ENCODE data around the gene CYP11A1.

The CYP11A1 gene

DNA sequence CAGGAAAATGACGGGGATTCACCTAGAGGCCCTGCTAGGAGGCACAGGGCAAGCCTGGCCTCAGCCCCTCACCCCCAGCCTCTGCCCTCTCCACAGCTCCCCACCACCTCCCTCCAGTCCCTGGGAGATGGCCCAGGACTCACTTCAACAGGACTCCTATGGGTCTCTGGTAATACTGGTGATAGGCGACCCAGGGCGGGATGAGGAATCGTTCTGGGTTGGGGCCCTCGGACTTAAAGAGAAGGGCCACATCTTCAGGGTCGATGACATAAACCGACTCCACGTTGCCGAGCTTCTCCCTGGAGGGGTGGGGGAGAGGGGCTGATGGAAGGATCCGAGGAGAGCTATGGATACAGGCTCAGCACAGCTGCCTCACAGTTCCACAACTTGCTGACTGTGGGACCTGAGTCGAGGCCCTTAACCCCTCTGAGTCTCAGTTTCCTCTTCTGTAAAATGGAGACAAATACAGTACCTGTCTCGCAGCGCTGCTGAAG is 19.6 kb downstream of the CYP11A1 start:
- no peak for DNase-seq (ENCODE audit: low spot score)

DNA sequence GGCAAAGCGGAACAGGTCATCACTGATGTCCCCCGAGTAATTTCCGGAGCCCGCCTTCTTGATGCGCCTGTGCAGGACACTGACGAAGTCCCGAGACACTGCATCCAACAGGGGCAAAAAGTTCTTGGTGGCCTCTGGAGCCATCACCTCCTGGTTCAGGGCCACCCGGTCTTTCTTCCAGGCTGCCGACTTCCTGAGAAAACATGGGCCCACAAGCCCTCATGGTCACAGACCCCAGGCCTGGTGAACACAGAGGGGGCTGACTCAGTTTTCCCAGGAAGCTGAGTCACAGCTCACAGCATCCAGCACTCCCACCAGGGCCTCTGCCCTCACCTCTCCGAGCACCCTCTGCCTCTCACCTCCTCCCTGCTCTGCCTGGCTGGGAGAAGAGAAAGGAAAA is 22.4 kb downstream of the CYP11A1 start:
- no peak for DNase-seq (ENCODE audit: low spot score)

DNA sequence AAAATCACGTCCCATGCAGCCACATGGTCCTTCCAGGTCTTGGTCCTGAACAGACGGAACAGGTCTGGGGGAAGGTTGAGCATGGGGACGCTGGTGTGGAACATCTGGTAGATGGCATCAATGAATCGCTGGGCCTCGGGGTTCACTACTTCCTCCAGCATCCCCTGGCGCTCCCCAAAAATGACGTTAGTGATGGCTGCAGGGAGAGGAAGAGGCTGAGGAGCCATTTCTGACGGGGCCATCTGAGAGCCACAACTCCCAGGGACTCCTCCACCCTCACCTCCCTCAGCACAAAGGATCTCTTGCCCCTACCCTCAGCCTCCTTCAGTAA is 23.7 kb downstream of the CYP11A1 start:
- DNase-seq (ENCODE audit: low spot score), result no peak

DNA sequence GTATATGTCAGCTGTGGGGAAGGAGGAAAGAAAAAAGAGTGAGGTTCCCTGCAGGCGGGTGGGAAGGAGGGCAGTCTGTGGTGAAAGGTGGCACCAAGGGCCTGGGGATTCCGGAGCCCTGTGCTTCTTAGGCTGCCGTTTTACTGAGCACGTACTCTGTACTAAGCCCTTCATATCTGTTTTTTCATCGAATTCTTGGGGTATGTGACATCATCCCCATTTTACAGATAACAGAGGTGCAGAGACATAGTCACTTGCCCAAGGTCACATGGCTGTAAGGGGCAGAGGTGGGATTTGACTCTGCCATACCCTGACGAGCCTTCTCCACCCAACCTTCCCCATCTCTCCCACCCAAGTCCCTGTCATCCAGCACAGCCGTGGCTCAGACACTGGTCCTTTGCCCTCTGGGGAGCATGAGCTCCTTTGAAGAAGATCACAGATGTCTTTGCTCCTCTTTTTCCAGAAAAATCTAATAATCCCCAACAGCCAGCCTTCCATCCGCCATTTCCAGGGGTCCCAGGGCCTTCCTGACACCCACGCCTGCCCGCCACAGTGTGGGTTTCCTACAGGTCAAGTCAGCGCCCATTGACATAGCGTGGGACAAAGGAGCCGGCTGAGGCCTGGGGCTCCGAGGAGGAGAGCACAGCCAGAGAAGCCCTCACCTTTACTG is 24.2 kb downstream of the CYP11A1 start:
- no peak for DNase-seq (ENCODE audit: low spot score)

DNA sequence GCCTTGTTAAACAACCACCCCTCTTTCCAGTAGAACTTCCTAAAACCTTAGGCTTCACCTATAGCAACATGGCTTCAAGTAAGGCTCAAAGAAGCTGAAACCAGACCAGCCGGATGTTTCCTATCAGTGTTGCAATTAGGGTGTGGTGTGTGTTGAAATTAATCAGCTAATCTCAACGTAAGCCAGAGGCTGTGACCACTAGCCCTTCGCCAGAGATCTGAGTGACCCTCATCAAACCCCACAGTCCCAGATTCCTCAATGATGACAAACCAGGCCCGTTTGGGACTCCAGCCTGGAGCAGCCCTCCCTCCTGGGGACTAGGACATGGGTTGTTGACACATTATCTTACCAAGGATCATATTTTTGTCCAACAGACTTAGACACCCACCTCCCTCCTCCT is 27.3 kb downstream of the CYP11A1 start:
- no peak for DNase-seq (ENCODE audit: low spot score)

DNA sequence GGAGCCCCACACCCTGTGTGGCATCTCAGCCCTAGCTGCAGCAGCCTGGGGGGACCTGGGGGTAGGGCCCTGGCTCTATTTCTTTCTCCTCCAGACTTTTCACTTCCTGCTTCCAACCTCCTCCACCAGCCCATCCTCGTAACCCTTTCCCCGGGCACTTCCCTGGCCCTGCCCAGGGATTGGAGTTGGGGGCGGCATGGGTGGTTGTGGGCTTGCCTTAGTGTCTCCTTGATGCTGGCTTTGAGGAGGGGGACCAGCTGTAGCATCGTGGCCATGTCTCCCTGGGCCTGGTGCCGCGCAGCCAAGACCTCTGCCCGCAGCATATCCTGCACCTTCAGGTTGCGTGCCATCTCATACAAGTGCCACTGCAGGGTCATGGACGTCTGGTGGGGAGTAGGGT is 28.1 kb downstream of the CYP11A1 start:
- DNase-seq (ENCODE audit: low spot score), result no peak

DNA sequence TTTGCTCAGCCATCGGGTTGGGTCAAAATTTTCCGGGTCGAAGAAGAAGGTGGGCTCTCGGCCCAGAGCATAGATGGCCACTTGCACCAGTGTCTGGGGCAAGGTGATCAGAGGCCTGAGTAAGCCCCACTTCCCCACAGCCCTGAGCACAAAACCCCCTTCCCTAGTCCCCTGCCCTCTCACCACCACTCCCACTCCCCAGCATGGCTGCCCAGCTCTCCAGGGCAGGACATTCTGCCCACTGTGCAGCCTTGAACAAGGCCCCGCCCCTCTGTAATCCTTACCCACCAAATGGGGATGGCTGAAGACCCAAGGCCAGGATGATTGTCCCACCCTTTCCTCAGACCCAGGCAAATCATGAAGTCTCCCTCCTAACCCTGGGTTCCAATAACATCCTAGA is 28.8 kb downstream of the CYP11A1 start:
- DNase-seq (ENCODE audit: low spot score), result no peak

DNA sequence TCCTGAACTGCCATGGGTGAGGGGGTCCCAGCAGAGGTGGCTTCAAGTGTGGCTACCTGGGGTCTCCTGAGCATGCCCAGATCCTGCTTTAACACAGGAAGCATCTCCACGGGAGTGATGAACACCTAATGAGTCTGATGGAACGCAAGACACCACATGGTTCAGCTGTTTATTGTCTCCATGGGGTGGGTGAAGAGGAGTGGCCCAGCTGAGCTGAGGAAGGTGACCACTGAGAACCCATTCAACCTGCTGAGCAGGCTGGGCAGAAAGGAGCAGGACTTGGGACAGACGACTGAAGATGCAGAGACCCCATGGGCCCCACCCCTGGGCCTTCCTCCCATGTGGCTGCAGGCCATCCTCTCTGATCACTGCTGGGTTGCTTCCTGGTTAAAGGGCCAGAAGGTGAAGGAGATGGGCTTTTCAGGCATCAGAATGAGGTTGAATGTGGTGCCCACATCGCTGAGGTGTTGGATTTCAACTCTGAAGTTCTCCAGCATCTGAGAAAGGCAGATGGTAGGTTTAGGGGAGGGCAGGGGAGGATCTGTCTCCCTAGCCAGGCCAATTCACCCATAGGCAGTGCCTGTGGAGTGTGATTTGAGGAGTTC is 29.7 kb downstream of the CYP11A1 start:
- no peak for DNase-seq (ENCODE audit: low spot score)

DNA sequence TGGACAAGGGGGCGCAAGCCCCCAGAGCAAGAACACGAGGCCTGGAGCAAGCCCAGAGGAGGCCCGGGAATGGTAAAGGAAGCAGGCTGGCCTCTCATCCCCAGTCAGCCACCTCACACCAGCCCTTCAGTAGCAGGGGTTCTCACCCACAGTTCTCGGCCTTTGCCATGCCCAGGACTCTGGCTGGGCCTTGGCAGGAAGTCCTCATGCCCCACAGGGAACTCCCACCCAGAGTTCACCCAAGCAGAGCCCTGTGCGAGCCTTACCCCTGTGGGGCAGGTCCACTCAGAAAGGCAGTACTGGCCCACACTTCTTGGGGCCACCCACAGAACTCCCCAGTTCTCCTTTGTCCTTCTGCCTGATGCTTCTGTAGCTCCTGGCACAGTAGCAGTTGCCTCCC is 30.3 kb downstream of the CYP11A1 start:
- no peak for DNase-seq (ENCODE audit: low spot score)

DNA sequence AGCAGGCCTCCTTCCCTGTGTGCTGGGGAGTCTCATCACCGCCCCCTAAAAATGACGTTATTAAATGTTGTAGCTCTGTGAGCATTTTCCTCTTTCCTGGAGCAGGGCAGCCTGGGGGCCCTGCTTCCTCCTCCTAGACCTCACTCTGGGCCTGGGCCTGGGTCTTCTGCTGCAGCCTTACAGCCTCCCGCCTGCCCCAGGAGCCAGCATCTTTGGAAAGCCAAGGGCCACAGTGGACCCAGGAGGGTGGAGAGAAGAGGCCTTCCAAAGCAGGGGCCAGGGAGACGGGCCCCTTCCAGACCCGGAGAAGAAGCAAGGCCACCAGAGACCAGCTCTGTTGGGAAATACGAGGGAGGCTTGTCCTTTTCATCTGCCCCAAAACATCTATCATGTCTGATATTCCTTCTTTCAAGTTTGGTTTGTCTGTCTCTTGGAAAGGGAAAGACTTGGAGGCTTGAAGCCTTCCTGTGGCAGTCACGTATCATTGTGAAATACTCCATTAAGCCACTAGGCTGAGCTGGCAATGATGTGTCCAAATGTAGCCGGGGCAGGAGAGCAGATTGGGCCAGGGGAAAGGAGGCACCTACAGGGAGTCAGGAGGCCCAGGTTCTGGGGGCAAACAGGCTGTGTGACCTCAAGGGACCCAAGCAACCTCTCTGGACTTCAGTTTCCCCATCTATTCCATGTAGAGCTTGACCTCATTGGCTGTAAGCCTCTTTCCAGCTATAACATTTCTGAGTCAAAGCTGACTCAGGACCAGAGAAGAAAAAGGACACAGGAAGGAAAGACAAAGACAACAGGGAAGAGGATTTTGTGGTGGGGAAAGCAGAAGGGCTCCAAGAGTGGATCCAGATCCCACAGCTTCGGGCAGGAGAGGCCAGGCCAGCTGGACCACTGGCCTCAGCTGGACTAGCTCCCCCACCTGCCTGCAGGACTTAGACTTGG is 31.1 kb downstream of the CYP11A1 start:
- DNase-seq (ENCODE audit: low spot score), result no peak

DNA sequence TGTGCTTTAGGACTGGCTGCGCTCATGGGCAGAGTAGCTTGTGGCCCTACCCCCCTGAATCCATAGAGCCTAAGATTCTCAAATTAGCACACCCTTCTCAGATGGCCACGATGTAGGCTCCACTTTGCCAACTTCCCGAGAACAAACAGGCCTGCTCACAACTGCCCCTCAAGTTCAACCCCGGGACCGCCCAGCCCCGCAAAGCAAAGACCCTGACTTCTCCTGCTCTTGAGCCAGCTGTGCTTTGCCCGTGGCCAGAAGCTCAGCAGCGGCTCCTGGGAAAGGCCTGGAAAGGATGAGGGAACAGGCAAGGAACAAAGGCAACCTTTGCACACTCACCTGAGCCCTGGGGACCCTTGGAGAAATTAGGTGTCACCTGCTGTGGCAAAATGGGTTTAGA is 32.0 kb downstream of the CYP11A1 start:
- DNase-seq (ENCODE audit: low spot score), result no peak

DNA sequence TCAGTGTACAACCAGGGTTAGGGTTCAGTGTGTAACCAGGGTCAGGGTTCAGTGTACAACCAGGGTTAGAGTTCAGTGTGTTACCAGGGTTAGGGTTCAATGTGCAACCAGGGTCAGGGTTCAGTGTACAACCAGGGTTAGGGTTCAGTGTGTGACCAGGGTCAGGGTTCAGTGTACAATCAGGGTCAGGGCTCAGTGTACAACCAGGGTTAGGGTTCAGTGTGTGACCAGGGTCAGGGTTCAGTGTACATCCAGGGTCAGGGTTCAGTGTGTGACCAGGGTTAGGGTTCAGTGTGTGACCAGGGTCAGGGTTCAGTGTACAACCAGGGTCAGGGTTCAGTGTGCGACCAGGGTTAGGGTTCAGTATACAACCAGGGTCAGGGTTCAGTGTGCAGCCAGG is 33.3 kb downstream of the CYP11A1 start:
- no peak for DNase-seq (ENCODE audit: low spot score)

DNA sequence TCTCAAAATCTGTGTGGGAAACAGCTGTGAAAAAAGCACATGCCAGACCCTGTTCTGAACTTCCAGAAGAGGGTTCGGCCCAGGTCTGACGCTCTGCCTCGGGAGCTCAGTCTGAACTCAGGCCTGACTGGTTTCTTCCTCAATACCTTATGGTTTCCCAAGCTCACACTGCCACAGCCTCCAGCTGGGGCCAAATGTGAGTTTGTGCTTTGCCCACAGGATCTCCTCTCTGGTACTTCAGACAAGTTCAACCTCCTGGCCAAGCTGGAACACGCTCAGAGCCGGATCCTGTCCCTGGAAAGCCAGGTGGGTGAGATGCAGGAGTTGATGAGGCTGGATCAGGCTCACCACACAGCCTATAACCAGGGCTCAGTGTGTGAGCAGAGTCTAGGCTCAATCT is 33.8 kb downstream of the CYP11A1 start:
- DNase-seq (ENCODE audit: low spot score), result no peak

DNA sequence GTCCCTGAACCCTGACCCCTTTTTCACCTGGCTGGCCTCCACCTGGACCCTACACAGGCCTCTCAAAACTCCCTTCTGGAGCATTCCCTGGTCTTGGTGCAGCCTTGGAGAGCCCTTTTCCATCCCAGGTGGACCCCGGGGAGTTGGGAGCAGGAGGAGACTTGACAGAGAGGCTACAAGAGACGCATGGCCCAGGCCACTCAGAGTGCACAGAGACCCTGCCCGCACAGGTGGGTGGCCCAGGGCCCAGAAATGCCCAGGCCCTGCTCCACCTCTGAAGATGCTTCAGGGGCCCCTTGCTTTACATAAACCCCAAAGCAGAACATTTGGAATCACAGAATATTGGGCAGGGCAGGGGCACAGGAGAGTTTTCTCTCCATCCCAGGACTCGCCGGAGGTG is 34.4 kb downstream of the CYP11A1 start:
- no peak for DNase-seq (ENCODE audit: low spot score)

DNA sequence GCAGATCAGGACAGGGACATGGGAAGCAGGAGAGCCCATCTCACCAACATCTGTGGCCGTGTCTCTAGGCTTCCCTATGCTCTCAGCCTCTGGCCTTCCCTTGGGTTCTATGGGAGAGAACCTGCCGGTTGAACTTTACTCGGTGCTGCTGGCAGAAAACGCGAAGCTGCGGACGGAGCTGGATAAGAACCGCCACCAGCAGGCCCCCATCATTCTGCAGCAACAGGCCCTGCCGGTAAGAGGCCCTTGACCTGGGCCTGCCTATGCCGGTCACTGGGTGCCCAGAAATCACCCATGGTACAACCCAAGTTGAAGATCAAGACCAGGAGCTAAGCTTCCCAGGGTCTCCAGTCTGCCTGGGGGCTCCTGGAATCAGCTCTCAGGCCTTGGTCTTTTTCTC is 34.8 kb downstream of the CYP11A1 start:
- DNase-seq (ENCODE audit: low spot score), result no peak

DNA sequence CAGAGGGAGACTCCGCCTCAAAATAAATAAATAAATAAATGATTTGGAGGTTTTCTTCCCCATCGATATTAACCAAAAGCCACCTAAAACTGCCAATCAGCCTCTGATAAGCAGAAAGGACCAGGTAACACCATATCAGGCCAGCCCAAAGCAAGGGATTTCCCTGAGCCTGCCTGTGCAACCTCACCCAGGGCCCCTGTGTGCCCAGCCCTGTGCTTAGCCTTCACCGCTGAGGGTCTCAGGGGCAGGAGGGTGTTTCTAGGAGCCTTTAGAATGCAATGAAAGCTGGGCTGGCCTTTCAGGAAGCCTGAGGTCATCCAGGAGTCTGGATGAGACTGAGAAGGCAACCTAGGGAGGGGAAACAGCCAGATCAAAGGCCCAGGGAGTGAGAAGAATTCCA is 35.4 kb downstream of the CYP11A1 start:
- no peak for DNase-seq (ENCODE audit: low spot score)

DNA sequence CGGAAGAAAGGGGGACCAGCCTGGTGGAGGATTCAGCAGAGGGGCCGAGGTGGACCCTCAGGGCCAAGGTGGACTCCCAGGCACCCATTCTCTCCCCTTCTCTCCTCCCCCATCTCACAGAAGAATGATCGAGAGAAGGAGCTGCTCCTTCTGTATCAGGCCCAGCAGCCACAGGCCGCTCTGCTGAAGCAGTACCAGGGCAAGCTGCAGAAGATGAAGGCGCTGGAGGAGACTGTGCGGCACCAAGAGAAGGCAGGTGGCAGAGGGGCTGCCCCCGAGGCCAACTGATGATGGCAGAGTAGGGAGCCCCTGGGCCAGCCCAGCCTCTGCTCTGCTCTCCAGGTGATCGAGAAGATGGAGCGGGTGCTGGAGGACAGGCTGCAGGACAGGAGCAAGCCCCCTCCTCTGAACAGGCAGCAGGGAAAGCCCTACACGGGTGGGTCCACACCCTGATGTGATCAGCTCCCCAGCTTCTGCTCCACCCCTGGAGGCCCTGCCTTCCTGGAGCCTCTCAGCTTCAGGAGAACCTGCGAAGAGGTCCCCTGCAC is 36.5 kb downstream of the CYP11A1 start:
- DNase-seq (ENCODE audit: low spot score), result no peak

DNA sequence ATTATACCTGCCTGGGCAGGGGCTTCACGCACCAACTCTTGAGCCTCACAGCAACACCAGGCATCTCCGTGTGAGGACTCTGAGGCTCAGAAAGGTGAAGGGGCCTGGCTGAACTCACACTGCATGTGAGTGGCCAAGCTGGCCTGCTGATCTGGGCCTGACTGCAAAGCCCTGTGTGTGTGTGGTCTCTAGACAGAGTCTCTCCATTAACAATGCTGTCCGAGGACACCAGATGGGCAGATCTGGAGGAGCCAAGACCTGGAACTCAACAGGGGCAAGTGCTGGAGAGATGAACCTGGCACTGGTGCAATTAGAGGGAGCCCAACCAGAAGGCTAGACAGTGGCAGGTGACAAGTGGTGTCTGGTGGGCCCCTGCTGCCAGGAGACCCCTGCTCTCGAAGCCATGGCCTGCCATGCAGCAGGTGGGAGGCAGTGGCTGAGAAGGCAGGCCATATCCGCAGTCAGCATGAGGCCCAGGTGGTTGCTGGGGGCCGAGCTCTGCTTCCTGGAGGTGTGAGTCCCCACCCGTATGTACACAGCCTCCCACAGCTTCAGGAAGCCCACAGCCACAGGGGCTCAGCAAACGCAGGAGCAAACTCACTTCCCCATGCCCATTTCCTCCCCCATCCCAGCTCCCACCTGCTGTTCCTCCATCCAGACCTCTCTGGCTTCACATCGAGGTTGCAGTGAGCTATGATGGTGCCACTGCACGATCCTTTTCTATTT is 39.0 kb downstream of the CYP11A1 start:
- DNase-seq (ENCODE audit: low spot score), result no peak

DNA sequence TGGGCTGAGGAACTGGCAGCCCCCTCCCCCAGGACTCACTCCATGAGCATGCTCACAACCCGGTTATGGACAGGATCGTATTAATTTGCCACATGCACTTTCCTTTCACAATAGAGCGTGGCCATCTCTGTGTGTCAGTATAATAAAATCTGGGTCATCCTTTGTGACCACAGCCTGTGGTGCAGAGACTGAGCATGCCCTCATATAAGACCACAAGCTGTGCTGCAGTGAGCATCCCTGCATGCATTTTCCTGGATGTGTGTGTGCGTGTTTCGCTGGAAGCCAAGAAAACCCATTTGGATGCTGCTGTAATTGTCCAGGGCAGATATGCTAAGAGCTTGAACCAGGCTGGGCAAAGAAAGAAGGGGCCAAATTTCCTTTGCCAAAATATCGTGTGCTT is 39.7 kb downstream of the CYP11A1 start:
- no peak for DNase-seq (ENCODE audit: low spot score)

DNA sequence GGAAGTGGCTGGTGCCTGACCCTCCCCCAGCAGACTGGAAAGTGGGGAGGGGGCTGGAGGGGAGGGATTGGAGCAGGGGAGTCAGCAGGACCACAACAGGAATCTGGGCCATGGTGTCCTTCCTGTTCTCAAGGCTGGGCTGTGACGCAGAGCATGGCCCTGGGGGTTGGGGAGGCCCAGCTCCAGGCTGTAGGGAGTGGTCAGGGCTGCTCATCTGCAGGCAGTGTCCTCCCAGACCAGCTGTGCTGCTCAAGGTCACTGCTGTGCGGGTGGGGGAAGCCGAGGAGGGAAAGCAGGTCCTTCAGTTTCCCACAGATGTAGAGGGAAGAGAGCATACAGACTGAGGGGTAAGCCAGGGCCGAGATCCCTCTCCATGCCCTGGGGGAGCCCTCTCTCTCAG is 40.7 kb downstream of the CYP11A1 start:
- no peak for DNase-seq (ENCODE audit: low spot score)

DNA sequence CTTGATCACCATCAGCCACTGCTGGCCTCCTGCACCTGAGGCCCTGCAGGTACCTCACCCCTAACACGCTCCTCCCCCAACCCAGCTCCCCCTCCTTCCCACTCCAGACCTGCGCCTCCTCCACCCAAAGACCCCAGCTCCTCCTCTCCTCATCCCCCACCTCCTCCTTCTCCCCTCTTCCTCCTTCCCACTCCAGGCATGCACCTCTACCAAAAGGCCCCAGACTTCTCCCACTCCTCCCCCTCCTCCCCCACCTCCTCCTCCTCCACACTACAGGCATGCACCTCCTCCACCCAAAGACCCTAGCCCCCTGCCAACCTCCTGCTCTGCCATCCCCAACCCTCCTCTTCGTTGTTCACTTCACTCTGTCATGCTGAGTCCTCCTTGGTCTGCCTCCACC is 42.7 kb downstream of the CYP11A1 start:
- DNase-seq (ENCODE audit: low spot score), result no peak

DNA sequence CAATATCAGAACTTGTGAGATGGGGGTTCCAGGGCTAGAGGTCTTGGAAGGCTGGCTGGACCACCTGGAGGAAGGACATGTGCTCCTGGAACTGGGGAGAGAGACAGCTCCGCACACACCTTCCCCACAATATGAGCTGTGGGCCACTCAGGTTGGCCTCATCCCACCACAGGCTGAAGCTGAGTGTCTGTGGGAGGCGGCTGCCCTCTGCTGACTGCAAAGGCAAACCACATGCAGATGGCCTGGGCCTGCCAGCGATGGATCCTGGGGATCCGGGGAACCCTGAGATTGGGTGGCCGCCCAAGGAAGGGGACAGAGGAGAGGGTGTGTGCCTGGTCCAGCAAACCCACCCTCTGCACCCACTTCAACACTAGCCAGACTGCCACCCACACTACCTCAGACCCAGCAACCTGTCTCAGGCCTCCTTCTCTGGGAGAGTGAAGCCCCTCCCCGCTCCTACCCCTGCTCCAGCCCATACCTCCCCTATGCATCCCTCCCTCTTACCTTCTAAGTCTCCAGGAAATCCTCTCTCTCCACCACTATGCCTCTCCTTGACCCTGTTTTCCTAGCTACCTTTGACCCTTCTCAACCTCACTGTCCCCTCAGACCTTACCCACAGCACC is 44.8 kb downstream of the CYP11A1 start:
- DNase-seq (ENCODE audit: low spot score), result peak; percentile 37

Data from CD4-positive, alpha-beta T cell treated with Interleukin-6 at 100 ng/mL for 8 hours (primary cell).